Measurements from ENCODE around the gene OVOL3. TPM values are rescaled to one million over a fixed set of nuclear protein-coding genes. Genes with fewer than 3 reads are reported as not detected.

OVOL3 gene
- total RNA-seq, 1 donor from 2014 or later: not detected

GRCh38 chr19:36101550-36102327 is 9.2 kb upstream of the OVOL3 start:
- Histone ChIP-seq H3K9me3 (no peaks in the 10 kb centered on the region), H3K36me3 (no peaks in the 10 kb centered on the region), H3K27me3 (no peaks in the 10 kb centered on the region), H3K4me1 (no peaks in the 10 kb centered on the region), H3K27ac (no peak overlapping the region), H3K4me3 (no peak overlapping the region)
- no peak for DNase-seq
- TF ChIP-seq CTCF (IDR thresholded peaks at IDR 0.05): no peak
- intact Hi-C loops (cut with DNase I): no loop called here
- ATAC-seq: no peak

GRCh38 chr19:36103040-36103626 is 7.8 kb upstream of the OVOL3 start:
- no peak for TF ChIP-seq CTCF (IDR thresholded peaks at IDR 0.05)
- no peak for DNase-seq
- intact Hi-C loops (cut with DNase I): no loop called here

GRCh38 chr19:36103842-36104552 is 6.9 kb upstream of the OVOL3 start:
- Histone ChIP-seq H3K27ac (no peak overlapping the region), H3K4me1 (no peaks in the 10 kb centered on the region), H3K36me3 (no peaks in the 10 kb centered on the region), H3K9me3 (no peaks in the 10 kb centered on the region), H3K4me3 (no peak overlapping the region), H3K27me3 (no peaks in the 10 kb centered on the region)
- ATAC-seq (no peak), DNase-seq (no peak)
- TF ChIP-seq CTCF (IDR thresholded peaks at IDR 0.05): no peak
- intact Hi-C loops (cut with DNase I): no loop called here

More at GRCh38 chr19:36103040-36103626, 7.8 kb upstream of the OVOL3 start:
- Histone ChIP-seq H3K9me3 (no peaks in the 10 kb centered on the region), H3K4me1 (no peaks in the 10 kb centered on the region), H3K4me3 (no peak overlapping the region), H3K27me3 (no peaks in the 10 kb centered on the region), H3K36me3 (no peaks in the 10 kb centered on the region), H3K27ac (no peak overlapping the region)
- no peak for ATAC-seq

- no peak for DNase-seq
- TF ChIP-seq CTCF (IDR thresholded peaks at IDR 0.05): no peak
- intact Hi-C loops (cut with DNase I): no loop called here
These were observed 4.5 kb upstream of the OVOL3 start for GRCh38 chr19:36106441-36106840.

GRCh38 chr19:36106991-36107390 is 4.0 kb upstream of the OVOL3 start:
- ATAC-seq: no peak
- Histone ChIP-seq H3K27ac (no peak overlapping the region), H3K27me3 (no peaks in the 10 kb centered on the region), H3K36me3 (no peaks in the 10 kb centered on the region), H3K4me1 (no peaks in the 10 kb centered on the region), H3K9me3 (no peaks in the 10 kb centered on the region), H3K4me3 (no peak overlapping the region)
- no peak for DNase-seq
- intact Hi-C loops (cut with DNase I): no loop called here
- TF ChIP-seq CTCF (IDR thresholded peaks at IDR 0.05): no peak

More at GRCh38 chr19:36106441-36106840, 4.5 kb upstream of the OVOL3 start:
- Histone ChIP-seq H3K9me3 (no peaks in the 10 kb centered on the region), H3K27ac (no peak overlapping the region), H3K27me3 (no peaks in the 10 kb centered on the region), H3K4me3 (no peak overlapping the region), H3K36me3 (no peaks in the 10 kb centered on the region), H3K4me1 (no peaks in the 10 kb centered on the region)
- ATAC-seq: no peak
